ENCODE measurements around the gene AHCYL2. TPM values are rescaled to one million over a fixed set of nuclear protein-coding genes. Genes with fewer than 3 reads are reported as not detected.
"Not testable (repeated sequence)": the region's sequence is repeated elsewhere in the genome, so short reads cannot be mapped to it uniquely, and the experiment has no call there.

Gene AHCYL2
- total and polyA plus RNA-seq, 8 donors: 5.1 to 16.8 (median 13.3) TPM

- no peak for DNase-seq
- Histone ChIP-seq H3K36me3 (no peaks in the 10 kb centered on the region), H3K27ac (no peak overlapping the region), H3K27me3 (no peaks in the 10 kb centered on the region), H3K4me3 (no peak overlapping the region), H3K9me3 (no peaks in the 10 kb centered on the region), H3K4me1 (no peaks in the 10 kb centered on the region)
- ATAC-seq: no peak
- intact Hi-C loops (cut with DNase I): loop anchor here in 1 of 3 donors (5.0 kb wide), 1 partner anchor 103 kb away; no protein-coding TSS in a partner anchor
- 73 to 86% methylated on average over 1 of the region's 1 CpG for WGBS, 2 donors
- no peak for FAIRE-seq
- no peak for TF ChIP-seq CTCF (IDR thresholded peaks at IDR 0.05)
These were observed 245.6 kb downstream of the AHCYL2 start for GRCh38 chr7:129470411-129470810.

DNA sequence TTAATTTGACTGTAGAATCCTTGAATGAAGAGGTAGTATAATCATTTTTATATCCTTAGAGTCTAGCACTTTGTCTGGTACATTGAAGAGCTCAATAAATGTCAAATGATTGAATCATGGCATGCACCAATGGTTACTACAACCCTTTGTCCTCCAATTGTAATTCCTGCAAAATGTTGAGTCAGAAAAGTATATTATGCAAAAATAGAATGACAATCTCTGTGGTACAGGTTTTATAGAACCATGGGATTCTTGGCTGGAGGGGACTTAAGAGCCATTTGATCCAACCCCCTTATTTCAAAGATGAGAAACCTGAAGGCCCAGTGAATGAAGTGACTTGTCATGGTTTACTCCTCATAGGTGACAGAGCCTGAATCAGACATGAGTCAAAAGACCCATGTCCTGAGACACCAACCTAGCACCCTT is 246.6 kb downstream of the AHCYL2 start:
- Histone ChIP-seq H3K36me3 (no peaks in the 10 kb centered on the region), H3K9me3 (no peaks in the 10 kb centered on the region), H3K27me3 (no peaks in the 10 kb centered on the region), H3K27ac (no peak overlapping the region), H3K4me3 (no peak overlapping the region), H3K4me1 (no peaks in the 10 kb centered on the region)
- DNase-seq (no peak), FAIRE-seq (no peak), ATAC-seq (no peak)
- TF ChIP-seq CTCF (IDR thresholded peaks at IDR 0.05): no peak
- intact Hi-C loops (cut with DNase I): loop anchor here in 1 of 3 donors (5.0 kb wide), 1 partner anchor 104 kb away; no protein-coding TSS in a partner anchor

- 92 to 98% methylated on average over 10 to 27 of the region's 27 CpGs for WGBS, 2 donors
- H3K36me3 ChIP-seq; intact Hi-C loops (cut with DNase I); H3K4me3 ChIP-seq; DNase-seq; H3K27ac ChIP-seq; ATAC-seq; H3K4me1 ChIP-seq; H3K9me3 ChIP-seq; FAIRE-seq; H3K27me3 ChIP-seq: not testable (repeated sequence)
These were observed 251.1 kb downstream of the AHCYL2 start for GRCh38 chr7:129475931-129476330.

GRCh38 chr7:129476398-129476797 is 251.6 kb downstream of the AHCYL2 start:
- H3K4me1 ChIP-seq; H3K4me3 ChIP-seq; intact Hi-C loops (cut with DNase I); H3K9me3 ChIP-seq; FAIRE-seq; H3K27ac ChIP-seq; H3K36me3 ChIP-seq; ATAC-seq; H3K27me3 ChIP-seq: not testable (repeated sequence)
- DNase-seq: peak in 1 of 6 donors; percentile 46
- 97 to 98% methylated on average over 17 to 23 of the region's 27 CpGs for WGBS, 2 donors

Other genes starting within 250 kb of the AHCYL2 start
- 10 to 100 TPM; 11.9 to 20.7 (median 15.1) TPM for gene TNPO3, start 169.9 kb upstream of the AHCYL2 start, total RNA-seq
- 1 to 10 TPM; 6.5 to 9.2 TPM for gene TNPO3, start 169.9 kb upstream of the AHCYL2 start, polyA plus RNA-seq
- gene TSPAN33, start 80.3 kb upstream of the AHCYL2 start, total RNA-seq: 10 to 100 TPM in 5 of 6 donors, 1 to 10 TPM in 1; 6.9 to 37.9 (median 18.0) TPM
- gene TSPAN33, start 80.3 kb upstream of the AHCYL2 start, polyA plus RNA-seq: 10 to 100 TPM; 11.2 to 14.2 TPM
- 10 to 100 TPM in 1 of 6 donors, 1 to 10 TPM in 5; 2.6 to 13.4 (median 4.3) TPM for gene SMO, start 36.4 kb upstream of the AHCYL2 start, total RNA-seq
- 1 to 10 TPM; 4.0 to 6.9 TPM for gene SMO, start 36.4 kb upstream of the AHCYL2 start, polyA plus RNA-seq
- under 1 TPM; 0.16 to 0.55 (median 0.35) TPM for gene STRIP2, start 209.4 kb downstream of the AHCYL2 start, total RNA-seq
- gene STRIP2, start 209.4 kb downstream of the AHCYL2 start, polyA plus RNA-seq: under 1 TPM; 0.38 to 0.85 TPM